ENCODE results near the gene ING5.

GRCh38 chr2:241742320-241742939, 40.6 kb downstream of the ING5 start:
- no peak for TF ChIP-seq POLR2A (IDR thresholded peaks at IDR 0.05)
- TF ChIP-seq CTCF (IDR thresholded peaks at IDR 0.05): no peak
- TF ChIP-seq EP300 (IDR thresholded peaks at IDR 0.05): no peak
